Uterus (tissue), 4 donors: Measurements from ENCODE around the gene AGBL4. TPM values are rescaled to one million over a fixed set of nuclear protein-coding genes. Genes with fewer than 3 reads are reported as not detected.

Experiments used
- DNase-seq, 2 donors: peaks; one replicate each; pipeline ENCODE4 v3.0.0-alpha.2; 2019 to 2020
- H3K27ac ChIP-seq, 2 donors: fragments of 200-600 bp; sonication (generic); 1 replicate in 1 of 2; 2 replicates in 1 of 2; pipeline ENCODE4 v1.5.1; 2016 to 2018
- H3K27me3 ChIP-seq, 2 donors: fragments of 200-600 bp; sonication (generic); one replicate each; pipeline ENCODE4 v1.5.1; 2018 to 2019; ENCODE audit warnings: control low read depth in 1 of 2
- H3K36me3 ChIP-seq, 2 donors: fragments of 200-600 bp; sonication (generic); one replicate each; pipeline ENCODE4 v1.5.1; 2019; ENCODE audit warnings: control low read depth in 1 of 2
- H3K4me1 ChIP-seq, 2 donors: fragments of 200-600 bp; sonication (generic); one replicate each; pipeline ENCODE4 v1.5.1; 2018 to 2019; ENCODE audit warnings: control low read depth in 1 of 2
- H3K4me3 ChIP-seq, 2 donors: fragments of 200-600 bp; sonication (generic); 1 replicate in 1 of 2; 2 replicates in 1 of 2; pipeline ENCODE4 v1.5.1; 2018 to 2019; ENCODE audit warnings: mild to moderate bottlenecking in 1 of 2
- H3K9me3 ChIP-seq, 2 donors: fragments of 200-600 bp; sonication (generic); one replicate each; pipeline ENCODE4 v1.5.1; 2019; ENCODE audit warnings: control low read depth in 1 of 2
- CTCF ChIP-seq, 4 experiments: fragments of 200-600 bp in 2 of 4; fragments of 450-650 bp in 2 of 4; sonication (generic) in 2 of 4; IDR thresholded peaks; one replicate each; pipeline ENCODE4 v1.5.1; 2016 to 2019; ENCODE audit warnings: antibody characterized with exemption in 4 of 4, mild to moderate bottlenecking in 2 of 4, moderate library complexity in 1 of 4
- POLR2A ChIP-seq, 2 donors: fragments of 450-650 bp; IDR thresholded peaks; one replicate each; pipeline ENCODE4 v1.6.1; 2016; ENCODE audit warnings: antibody characterized with exemption in 2 of 2, mild to moderate bottlenecking in 1 of 2, moderate library complexity in 1 of 2
- intact Hi-C: fragments of 100-400 bp; cut with DNase I; formaldehyde crosslinking; loops from one replicate; pipeline ENCODE4 v1.15.1; 2023; ENCODE audit warnings: low total_unique reads
- total RNA-seq, 4 donors: library from RNA; depleted of rRNA in 3 of 4; stranded (reverse); fragments of >200 nt in 3 of 4; gene quantifications; one replicate each; pipeline versions ENCODE4 v1.1.0 to v1.2.4, GENCODE V29; 2014 to 2023
- donor health status: DM: yes; HTN: yes; CAD: no.

Gene AGBL4
- total RNA-seq, 4 donors from 2014 or later: 0.85 to 1.9 TPM; not detected in 2

- no peaks in the 10 kb centered on the region for H3K4me1 ChIP-seq
- intact Hi-C loops: no loop called here
- H3K27me3 ChIP-seq: no peaks in the 10 kb centered on the region
- H3K27ac ChIP-seq: no peak overlapping the region
- H3K9me3 ChIP-seq: no peaks in the 10 kb centered on the region
- no peak for TF ChIP-seq POLR2A (IDR thresholded peaks at IDR 0.05)
- no peak for TF ChIP-seq CTCF (IDR thresholded peaks at IDR 0.05)
- no peak for DNase-seq
- no peak overlapping the region for H3K4me3 ChIP-seq
- no peaks in the 10 kb centered on the region for H3K36me3 ChIP-seq
Measured at GRCh38 chr1:48730164-48730910, 1293.4 kb downstream of the AGBL4 start.

- H3K27ac ChIP-seq: no peak overlapping the region
- H3K27me3 ChIP-seq: no peaks in the 10 kb centered on the region
- no peak overlapping the region for H3K4me3 ChIP-seq
- intact Hi-C loops: no loop called here
- no peaks in the 10 kb centered on the region for H3K9me3 ChIP-seq
- H3K36me3 ChIP-seq: no peaks in the 10 kb centered on the region
- DNase-seq: no peak
- no peaks in the 10 kb centered on the region for H3K4me1 ChIP-seq
- TF ChIP-seq POLR2A (IDR thresholded peaks at IDR 0.05) (no peak), CTCF (IDR thresholded peaks at IDR 0.05) (no peak)
Measured at GRCh38 chr1:48728584-48728983, 1295.2 kb downstream of the AGBL4 start.

- intact Hi-C loops: no loop called here
- no peak overlapping the region for H3K4me3 ChIP-seq
- H3K27ac ChIP-seq: no peak overlapping the region
- H3K9me3 ChIP-seq: no peaks in the 10 kb centered on the region
- H3K36me3 ChIP-seq: no peaks in the 10 kb centered on the region
- TF ChIP-seq POLR2A (IDR thresholded peaks at IDR 0.05): no peak
- TF ChIP-seq CTCF (IDR thresholded peaks at IDR 0.05): no peak
- no peak for DNase-seq
- H3K27me3 ChIP-seq: no peaks in the 10 kb centered on the region
- no peaks in the 10 kb centered on the region for H3K4me1 ChIP-seq
Measured at GRCh38 chr1:48726557-48727215, 1297.1 kb downstream of the AGBL4 start.

GRCh38 chr1:48726139-48726538, 1297.6 kb downstream of the AGBL4 start:
- intact Hi-C loops: no loop called here
- no peak for TF ChIP-seq CTCF (IDR thresholded peaks at IDR 0.05)
- no peak for TF ChIP-seq POLR2A (IDR thresholded peaks at IDR 0.05)
- Histone ChIP-seq H3K27ac (no peak overlapping the region), H3K27me3 (no peaks in the 10 kb centered on the region), H3K4me1 (no peaks in the 10 kb centered on the region), H3K9me3 (no peaks in the 10 kb centered on the region), H3K4me3 (no peak overlapping the region), H3K36me3 (no peaks in the 10 kb centered on the region)
- DNase-seq: no peak

GRCh38 chr1:48725341-48726046, 1298.3 kb downstream of the AGBL4 start:
- Histone ChIP-seq H3K36me3 (no peaks in the 10 kb centered on the region), H3K9me3 (no peaks in the 10 kb centered on the region), H3K4me3 (no peak overlapping the region), H3K4me1 (no peaks in the 10 kb centered on the region), H3K27ac (no peak overlapping the region), H3K27me3 (no peaks in the 10 kb centered on the region)
- no peak for DNase-seq
- TF ChIP-seq CTCF (IDR thresholded peaks at IDR 0.05) (no peak), POLR2A (IDR thresholded peaks at IDR 0.05) (no peak)
- intact Hi-C loops: no loop called here
